AG04450 (cell line): ENCODE data around the gene SLC66A2. TPM values are rescaled to one million over a fixed set of nuclear protein-coding genes. Genes with fewer than 3 reads are reported as not detected.

Experiments
- CTCF ChIA-PET: fragments of 300-600, 350-600 bp; formaldehyde crosslinking; extraction: SDS; loops from one replicate; lab custom pipeline; 2022; ENCODE audit warnings: antibody characterized with exemption, inconsistent platforms; lab: Charles Lee
- POLR2A ChIA-PET: fragments of 350-600 bp; formaldehyde crosslinking; extraction: SDS; loops from one replicate; lab custom pipeline; 2021; ENCODE audit warnings: antibody characterized with exemption, inconsistent platforms; lab: Yijun Ruan, JAX
- DNase-seq: peaks from one replicate; pipeline ENCODE4 v3.0.0-alpha.2; 2011; ENCODE audit warnings: low read depth, low spot score
- H3K27ac ChIP-seq: one replicate; pipeline ENCODE4 v1.5.1; 2012; ENCODE audit warnings: low read depth, low read length, control low read depth
- H3K27me3 ChIP-seq: one replicate; pipeline ENCODE4 v1.6.0; 2012; ENCODE audit warnings: low read length; ENCODE audit not compliant: control insufficient read depth, insufficient read depth
- H3K4me3 ChIP-seq: 2 replicates; pipeline ENCODE4 v1.5.1; 2011; ENCODE audit warnings: mild to moderate bottlenecking, low read depth, low read length, control low read depth
- H3K9me3 ChIP-seq: 2 replicates; pipeline ENCODE4 v1.5.1; 2012; ENCODE audit warnings: low read length; ENCODE audit not compliant: control insufficient read depth, insufficient read depth
- CTCF ChIP-seq: IDR thresholded peaks from 2 replicates; pipeline ENCODE4 v1.5.1; 2011; ENCODE audit warnings: low read depth, low read length, control low read depth, inconsistent platforms
- polyA plus RNA-seq: library from polyadenylated mRNA; depleted of rRNA; stranded (reverse); fragments of >200 nt; gene quantifications from 2 replicates; pipeline ENCODE4 v1.2.3, GENCODE V29; 2011

SLC66A2 gene
- polyA plus RNA-seq, 1 experiment, result 13.9 TPM

- ChIA-PET CTCF (no interaction called here), POLR2A (no interaction called here)
- no peak overlapping the region for H3K27ac ChIP-seq
- no peaks in the 10 kb centered on the region for H3K27me3 ChIP-seq
- peaks cover 53% of the 10 kb centered on the region for H3K9me3 ChIP-seq
- no peak overlapping the region for H3K4me3 ChIP-seq
- DNase-seq, result no peak
- no peak for TF ChIP-seq CTCF
These were observed 46.0 kb downstream of the SLC66A2 start for GRCh38 chr18:79905389-79905911.

- TF ChIP-seq CTCF, result no peak
- ChIA-PET CTCF (no interaction called here), POLR2A (no interaction called here)
- Histone ChIP-seq H3K4me3 (no peak overlapping the region), H3K27ac (no peak overlapping the region), H3K27me3 (no peaks in the 10 kb centered on the region), H3K9me3 (peaks cover 62% of the 10 kb centered on the region)
- DNase-seq, result no peak
These were observed 46.9 kb downstream of the SLC66A2 start for GRCh38 chr18:79904357-79905147.

GRCh38 chr18:79903787-79904356, 47.6 kb downstream of the SLC66A2 start:
- ChIA-PET POLR2A (no interaction called here), CTCF (no interaction called here)
- peaks cover 69% of the 10 kb centered on the region for H3K9me3 ChIP-seq
- H3K27ac ChIP-seq, result no peak overlapping the region
- no peak overlapping the region for H3K4me3 ChIP-seq
- TF ChIP-seq CTCF, result no peak
- DNase-seq, result no peak
- no peaks in the 10 kb centered on the region for H3K27me3 ChIP-seq

- no peak for TF ChIP-seq CTCF
- CTCF ChIA-PET, result no interaction called here
- Histone ChIP-seq H3K4me3 (no peak overlapping the region), H3K9me3 (peaks cover 76% of the 10 kb centered on the region), H3K27me3 (no peaks in the 10 kb centered on the region), H3K27ac (no peak overlapping the region)
- no peak for DNase-seq
- POLR2A ChIA-PET, result no interaction called here
These were observed 48.3 kb downstream of the SLC66A2 start for GRCh38 chr18:79903071-79903635.

GRCh38 chr18:79902640-79903039, 48.8 kb downstream of the SLC66A2 start:
- Histone ChIP-seq H3K9me3 (peaks cover 81% of the 10 kb centered on the region), H3K27ac (no peak overlapping the region), H3K4me3 (no peak overlapping the region), H3K27me3 (no peaks in the 10 kb centered on the region)
- DNase-seq, result no peak
- TF ChIP-seq CTCF, result no peak
- POLR2A ChIA-PET, result no interaction called here
- CTCF ChIA-PET, result no interaction called here
